Activated CD8-positive, alpha-beta memory T cell treated with anti-CD3 and anti-CD28 coated beads, Interleukin-2, amount 50 U/mL, for 24 hours (primary cell): Measurements from ENCODE around the gene BRCA2.
"Not testable (repeated sequence)": the region's sequence is repeated elsewhere in the genome, so short reads cannot be mapped to it uniquely, and the experiment has no call there.

Experiments
- DNase-seq: peaks from one replicate; pipeline ENCODE4 v3.0.0-alpha.2; 2020; ENCODE audit errors: extremely low read depth

BRCA2 gene

DNA sequence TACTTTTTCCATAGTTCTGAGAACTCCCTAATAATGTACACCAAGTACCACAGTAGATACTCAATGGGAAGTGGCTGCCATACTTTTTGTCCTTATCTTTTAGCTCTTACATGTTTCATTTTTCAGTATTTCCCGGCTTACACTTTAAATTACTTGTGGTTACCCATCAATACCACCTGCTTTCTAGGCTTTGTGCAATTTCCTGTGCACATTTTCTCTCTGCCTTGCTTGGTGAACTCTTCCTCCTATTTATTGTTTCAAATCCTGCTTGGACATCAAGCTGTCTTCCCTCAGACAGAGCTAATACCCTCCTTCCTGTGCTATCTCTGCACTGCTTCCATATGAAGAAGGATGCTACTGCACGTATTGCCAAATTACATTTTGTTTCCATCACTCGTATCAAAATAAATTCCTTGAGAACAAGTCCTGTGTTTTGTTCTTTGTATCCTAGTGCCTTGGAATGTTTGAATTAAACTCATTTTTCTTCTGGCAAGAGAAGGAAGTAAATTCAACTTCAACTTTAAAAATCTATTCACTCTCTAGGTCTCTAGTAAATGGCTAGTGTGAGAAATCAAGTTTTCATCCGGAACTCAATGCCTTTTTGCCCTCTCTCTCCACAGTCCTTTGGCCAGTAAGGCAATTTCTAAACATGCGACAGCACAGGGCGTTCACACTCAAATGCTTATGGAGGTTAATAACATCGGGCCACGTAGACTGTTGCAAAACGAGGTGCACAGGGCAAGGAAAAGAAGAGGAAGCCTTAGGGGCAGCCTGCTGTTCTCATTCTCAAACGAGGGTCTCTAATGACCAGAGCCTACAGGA, 5.8 kb upstream of the BRCA2 start:
- DNase-seq = no peak

DNA sequence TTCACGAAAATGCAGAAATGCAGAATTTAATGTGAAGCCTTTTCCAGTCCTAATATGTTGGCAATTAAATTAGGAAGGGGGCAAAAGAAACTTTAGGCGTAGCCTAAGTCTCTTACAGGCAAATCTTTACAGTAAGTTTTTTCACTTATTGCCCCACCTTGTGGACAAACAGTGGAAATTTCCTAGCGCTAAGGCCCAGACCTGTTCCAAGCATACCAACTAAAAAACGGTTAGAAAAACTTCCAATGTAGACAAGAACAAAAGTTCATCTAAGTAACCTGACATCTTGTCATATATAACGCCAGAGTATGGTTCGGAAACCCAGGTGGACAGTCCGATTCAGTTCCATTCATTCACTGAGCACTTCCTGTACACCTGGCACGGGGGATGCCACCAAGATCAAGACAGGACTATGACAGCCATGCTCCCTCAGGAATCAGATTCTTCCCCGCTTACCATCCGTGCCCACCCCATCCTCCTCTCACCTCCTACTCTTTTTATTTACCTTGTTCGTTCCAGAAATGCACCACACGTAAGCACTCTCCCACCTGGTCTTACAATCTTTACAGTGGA, 5.1 kb upstream of the BRCA2 start:
- DNase-seq = no peak

DNA sequence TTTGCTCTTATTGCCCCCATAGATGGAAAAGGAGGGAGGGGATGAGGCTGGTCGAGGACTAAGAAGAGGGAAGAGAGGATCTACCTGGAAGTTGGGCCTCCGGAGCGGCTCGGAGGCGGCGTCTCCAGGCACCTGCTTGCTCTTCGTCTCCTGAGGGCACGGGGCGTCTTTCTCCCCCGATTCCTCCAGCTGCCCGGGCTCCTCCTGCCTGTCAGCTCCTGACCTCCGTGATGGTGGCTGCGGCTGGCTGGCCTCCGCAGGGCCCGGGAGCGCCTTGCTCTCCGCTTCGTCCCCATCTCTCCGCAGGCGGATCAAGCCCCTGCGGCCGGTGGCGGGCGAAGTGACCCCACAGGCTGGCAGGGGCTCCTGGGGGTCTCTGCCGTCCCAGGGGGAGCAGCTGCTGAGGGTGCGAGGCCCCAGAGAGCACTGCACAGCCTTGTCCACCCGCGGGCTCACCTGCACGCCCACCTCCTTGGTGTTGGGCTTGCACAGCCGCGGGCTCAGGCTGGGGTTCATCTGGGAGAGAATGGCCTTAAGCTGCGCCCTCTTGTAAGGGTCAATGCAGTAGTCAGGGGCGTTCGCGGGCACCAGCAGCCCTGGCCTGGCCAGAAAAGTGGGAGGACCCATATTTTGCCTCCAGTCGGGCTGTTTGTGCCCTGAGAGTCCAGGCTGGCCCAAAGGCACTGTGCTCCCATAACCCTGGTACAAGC, 4.0 kb upstream of the BRCA2 start:
- no peak for DNase-seq

DNA sequence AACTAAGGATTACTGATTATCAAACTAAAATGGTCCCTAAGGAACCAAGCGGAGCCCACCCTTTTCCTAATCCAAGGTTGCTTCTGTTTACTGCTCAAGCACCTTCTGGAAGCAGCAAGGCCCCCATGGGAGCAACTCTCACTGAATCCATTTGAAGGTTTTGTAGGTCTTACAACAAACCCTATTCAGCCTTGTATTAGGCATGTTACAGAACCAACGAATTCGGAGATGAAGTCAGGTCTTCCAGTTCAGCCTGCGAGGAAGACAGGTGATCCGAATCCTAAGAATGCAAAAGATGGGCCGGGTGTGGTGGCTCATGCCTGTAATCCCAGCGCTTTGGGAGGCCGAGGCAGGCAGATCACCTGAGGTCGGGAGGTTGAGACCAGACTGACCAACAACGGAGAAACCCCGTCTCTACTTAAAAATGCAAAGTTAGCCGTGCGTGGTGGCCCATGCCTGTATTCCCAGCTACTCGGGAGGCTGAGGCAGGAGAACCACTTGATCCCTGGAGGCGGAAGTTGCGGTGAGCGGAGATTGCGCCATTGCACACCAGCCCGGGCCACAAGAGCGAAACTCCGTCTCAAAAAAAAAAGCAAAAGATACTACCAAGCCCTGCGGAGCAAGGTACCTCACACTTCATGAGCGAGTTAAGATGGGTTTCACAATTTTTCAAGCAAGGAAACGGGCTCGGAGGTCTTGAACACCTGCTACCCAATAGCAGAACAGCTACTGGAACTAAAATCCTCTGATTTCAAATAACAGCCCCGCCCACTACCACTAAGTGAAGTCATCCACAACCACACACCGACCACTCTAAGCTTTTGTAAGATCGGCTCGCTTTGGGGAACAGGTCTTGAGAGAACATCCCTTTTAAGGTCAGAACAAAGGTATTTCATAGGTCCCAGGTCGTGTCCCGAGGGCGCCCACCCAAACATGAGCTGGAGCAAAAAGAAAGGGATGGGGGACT, 754 bp upstream of the BRCA2 start:
- DNase-seq = peak; percentile 38

DNA sequence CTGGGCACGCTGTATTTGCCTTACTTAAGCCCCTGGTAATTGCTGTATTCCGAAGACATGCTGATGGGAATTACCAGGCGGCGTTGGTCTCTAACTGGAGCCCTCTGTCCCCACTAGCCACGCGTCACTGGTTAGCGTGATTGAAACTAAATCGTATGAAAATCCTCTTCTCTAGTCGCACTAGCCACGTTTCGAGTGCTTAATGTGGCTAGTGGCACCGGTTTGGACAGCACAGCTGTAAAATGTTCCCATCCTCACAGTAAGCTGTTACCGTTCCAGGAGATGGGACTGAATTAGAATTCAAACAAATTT, 676 bp downstream of the BRCA2 start:
- DNase-seq = no peak

DNA sequence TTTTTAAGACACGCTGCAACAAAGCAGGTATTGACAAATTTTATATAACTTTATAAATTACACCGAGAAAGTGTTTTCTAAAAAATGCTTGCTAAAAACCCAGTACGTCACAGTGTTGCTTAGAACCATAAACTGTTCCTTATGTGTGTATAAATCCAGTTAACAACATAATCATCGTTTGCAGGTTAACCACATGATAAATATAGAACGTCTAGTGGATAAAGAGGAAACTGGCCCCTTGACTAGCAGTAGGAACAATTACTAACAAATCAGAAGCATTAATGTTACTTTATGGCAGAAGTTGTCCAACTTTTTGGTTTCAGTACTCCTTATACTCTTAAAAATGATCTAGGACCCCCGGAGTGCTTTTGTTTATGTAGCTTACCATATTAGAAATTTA, 1.2 kb downstream of the BRCA2 start:
- DNase-seq = no peak

DNA sequence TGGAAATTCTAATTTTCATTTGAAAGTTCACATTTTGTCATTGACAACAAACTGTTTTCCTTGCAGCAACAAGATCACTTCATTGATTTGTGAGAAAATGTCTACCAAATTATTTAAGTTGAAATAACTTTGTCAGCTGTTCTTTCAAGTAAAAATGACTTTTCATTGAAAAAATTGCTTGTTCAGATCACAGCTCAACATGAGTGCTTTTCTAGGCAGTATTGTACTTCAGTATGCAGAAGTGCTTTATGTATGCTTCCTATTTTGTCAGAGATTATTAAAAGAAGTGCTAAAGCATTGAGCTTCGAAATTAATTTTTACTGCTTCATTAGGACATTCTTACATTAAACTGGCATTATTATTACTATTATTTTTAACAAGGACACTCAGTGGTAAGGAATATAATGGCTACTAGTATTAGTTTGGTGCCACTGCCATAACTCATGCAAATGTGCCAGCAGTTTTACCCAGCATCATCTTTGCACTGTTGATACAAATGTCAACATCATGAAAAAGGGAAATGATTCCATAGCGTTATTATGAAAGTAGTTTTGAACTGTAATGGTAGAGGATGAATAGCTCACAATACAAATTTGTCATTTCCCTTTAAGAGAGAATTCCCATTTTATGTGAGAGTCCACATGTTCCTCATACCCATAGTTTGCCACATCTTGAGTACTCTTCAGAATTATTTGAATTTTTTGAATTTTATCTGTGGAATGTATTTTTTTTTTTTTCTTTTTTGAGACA, 2.6 kb downstream of the BRCA2 start:
- DNase-seq = no peak

DNA sequence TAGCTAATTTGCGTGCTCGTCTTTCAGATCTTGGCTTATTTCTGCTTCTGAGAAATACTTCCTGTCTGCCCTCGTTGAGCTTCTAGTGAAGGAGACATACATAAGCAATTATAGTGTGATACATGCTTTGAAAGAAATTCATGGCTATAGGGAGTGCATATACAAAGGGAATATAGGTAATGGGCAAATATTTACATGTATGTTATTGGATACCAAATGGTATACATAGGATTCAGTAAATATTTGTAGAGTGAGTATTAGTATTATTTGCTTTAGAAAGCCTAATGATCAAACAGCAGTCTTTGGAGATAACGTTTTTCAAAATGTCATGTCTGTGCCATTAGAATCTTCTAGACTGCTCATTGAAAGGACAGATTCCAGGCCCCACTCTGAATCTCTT, 5.2 kb downstream of the BRCA2 start:
- no peak for DNase-seq

DNA sequence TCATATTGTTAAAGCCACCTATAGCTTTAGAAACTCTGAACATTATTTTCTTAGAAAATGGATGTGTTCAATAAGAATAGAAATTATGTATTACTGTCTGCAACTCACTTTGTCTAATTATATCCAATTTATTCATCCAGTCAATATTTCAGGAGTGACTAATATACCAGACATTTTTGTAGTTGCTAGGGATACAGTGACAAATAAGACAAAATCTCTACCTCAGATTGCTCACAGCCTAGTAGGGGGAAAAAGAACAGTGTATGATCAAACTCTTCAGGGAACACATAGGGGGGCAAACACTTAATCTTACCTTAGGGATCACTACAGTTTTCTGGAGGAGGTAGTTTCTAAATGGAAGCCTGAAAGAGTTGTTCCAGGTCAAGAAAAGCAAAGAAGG, 8.6 kb downstream of the BRCA2 start:
- no peak for DNase-seq

DNA sequence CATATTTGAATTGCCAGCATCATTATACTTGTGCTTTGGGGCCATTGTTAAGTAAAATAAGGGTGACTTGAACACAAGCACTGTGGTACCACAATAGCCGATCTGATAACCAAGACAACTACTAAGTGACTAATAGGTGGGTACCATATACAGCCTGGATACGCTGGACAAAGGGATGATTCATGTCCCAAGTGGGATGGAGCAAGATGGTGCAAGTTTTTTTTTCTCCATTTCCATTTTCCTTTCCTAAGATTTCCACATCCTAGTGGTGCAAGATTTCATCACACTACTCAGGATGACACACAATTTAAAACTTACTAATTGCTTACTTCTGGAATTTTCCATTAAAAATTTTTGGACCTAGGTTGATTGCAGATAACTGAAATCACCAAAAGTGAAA, 15.1 kb downstream of the BRCA2 start:
- DNase-seq = no peak

DNA sequence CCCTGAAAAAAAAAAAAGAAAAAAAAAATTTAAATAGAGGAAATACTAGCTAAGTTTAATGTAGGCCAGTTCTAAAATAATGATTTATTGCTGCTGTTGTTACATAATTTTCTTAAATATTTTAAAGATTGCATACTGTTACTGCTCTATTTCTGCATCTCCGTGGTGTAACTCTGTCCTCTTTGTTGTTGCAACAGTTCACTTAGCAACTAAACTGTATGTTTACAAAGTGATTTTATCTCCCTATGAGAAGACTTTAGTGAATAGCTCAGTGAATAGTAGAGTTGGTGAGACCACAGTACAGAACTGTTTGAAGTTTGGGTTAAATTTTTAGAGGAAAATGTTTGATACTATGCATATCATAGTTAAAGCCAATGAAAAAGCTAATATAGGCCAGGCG, 19.4 kb downstream of the BRCA2 start:
- DNase-seq = no peak

DNA sequence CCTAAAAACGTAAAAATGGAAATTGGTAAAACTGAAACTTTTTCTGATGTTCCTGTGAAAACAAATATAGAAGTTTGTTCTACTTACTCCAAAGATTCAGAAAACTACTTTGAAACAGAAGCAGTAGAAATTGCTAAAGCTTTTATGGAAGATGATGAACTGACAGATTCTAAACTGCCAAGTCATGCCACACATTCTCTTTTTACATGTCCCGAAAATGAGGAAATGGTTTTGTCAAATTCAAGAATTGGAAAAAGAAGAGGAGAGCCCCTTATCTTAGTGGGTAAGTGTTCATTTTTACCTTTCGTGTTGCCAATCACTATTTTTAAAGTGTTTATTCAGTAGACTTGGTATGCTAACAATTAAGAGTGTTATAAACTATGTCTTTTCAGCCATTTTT, 25.6 kb downstream of the BRCA2 start:
- no peak for DNase-seq

DNA sequence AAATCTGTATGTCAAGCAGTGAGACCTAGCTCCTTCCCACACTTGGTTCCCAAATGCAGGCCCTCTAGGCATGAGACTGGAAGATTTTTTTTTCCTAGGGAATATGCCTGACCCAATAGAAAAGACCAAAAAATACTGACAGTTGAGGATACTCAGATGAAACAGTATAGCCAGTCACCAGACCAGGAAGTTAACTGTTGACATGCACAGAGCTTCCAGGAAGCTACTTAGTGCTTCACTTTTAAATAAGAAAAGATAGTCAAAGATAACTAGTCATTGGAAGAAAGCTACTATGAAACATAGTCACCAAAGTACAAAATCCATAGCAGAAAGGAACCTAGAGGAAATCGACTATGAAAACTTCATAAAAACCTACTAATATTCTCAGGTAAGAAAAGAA, 32.3 kb downstream of the BRCA2 start:
- no peak for DNase-seq

DNA sequence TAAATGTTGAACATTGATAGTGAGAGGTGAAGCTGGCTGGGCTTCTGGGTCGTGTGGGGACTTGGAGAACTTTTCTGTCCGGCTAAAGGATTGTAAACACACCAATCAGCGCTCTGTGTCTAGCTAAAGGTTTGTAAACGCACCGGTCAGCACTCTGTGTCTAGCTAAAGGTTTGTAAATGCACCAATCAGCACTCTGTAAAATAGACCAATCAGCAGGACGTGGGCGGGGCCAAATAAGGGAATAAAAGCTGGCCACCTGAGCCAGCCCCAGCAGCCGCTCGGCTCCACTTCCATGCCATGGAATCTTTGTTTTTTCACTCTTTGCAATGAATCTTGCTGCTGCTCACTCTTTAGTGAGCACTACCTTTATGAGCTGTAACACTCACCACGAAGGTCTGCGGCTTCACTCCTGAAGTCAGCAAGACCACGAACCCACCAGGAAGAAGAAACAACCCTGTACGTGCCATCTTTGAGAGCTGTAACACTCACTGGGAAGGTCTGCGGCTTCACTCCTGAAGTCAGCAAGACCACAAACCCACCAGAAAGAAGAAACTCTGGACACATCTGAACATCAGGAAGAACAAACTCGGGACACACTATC, 35.6 kb downstream of the BRCA2 start:
- not testable (repeated sequence) for DNase-seq

DNA sequence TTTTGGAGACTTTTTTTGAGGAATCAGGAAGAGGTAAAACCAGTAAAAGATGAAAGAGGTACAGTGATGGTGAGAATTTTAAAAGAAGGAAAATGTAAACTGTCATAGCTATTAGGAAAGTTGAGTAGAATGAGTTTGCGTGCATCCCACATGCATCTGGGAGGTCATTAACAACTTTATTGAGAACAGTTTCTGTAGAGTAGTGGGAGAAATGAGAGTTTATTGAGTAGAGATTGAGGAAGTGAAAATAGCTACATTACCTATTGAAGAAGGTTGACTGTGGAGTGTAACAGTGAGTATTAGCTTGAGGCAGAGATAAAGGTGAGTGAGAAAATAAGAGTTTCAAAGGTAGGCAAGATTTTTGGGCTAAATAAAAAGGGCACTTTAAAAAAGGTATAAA, 38.7 kb downstream of the BRCA2 start:
- no peak for DNase-seq

DNA sequence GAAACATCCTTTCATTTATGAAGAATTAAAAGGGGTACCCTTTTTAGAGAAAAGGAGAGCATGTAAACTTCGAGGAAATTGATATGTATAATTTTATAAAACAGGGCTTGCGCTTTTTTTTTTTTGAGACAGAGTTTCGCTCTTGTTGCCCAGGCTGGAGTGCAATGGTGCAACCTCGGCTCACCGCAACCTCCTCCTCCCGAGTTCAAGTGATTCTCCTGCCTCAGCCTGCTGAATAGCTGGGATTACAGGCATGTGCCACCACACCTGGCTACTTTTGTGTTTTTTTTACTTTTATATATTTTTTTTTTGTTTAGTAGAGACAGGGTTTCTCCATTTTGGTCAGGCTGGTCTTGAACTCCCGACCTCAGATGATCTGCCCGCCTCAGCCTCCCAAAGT, 40.6 kb downstream of the BRCA2 start:
- DNase-seq = not testable (repeated sequence)

DNA sequence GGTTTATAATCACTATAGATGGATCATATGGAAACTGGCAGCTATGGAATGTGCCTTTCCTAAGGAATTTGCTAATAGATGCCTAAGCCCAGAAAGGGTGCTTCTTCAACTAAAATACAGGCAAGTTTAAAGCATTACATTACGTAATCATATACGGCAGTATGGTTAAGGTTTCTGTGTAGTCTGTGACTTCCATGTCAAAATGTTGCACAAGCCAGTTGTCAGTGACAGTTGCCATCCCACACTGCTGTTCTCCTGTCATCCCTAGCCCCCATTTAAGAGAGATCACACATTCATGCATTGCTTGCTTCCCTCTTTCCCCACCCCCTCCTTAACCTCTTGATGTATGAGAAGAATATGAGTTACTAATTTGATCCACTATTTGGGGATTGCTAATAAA, 47.3 kb downstream of the BRCA2 start:
- DNase-seq = no peak

DNA sequence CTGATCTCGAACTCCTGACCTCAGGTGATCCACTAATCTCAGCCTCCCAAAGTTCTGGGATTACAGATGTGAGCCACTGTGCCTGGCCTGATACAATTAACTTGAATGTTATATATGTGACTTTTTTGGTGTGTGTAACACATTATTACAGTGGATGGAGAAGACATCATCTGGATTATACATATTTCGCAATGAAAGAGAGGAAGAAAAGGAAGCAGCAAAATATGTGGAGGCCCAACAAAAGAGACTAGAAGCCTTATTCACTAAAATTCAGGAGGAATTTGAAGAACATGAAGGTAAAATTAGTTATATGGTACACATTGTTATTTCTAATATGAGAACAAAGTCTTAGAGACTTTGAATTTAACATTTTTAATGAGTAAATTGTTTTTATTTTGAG, 55.5 kb downstream of the BRCA2 start:
- DNase-seq = no peak

DNA sequence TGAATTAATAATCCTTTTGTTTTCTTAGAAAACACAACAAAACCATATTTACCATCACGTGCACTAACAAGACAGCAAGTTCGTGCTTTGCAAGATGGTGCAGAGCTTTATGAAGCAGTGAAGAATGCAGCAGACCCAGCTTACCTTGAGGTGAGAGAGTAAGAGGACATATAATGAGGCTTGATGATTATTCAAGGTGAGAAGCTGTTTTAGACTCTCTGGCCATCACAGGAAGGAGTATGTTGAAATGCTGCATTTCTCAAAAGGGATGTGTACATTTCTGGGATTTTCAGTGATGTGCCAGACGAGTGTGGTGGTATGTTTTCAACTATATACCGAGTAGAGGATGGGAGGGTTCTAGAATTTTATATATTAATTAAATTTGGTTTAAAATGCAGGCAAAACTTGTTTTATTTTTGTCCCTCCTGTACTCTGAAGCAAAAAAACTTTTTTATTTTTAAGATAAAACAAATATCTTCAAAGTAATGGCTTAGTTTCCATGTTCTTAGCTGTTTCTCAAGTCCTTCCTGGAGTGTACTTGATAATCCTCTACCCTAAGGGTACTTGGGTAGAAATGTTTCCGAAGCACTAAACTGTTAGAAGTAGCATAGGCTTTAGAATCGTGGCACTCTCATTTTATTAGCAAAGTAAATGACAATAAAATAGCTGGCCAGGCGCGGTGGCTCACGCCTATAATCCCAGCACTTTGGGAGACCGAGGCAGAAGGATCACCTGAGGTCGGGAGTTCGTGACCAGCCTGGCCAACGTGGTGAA, 61.5 kb downstream of the BRCA2 start:
- DNase-seq = no peak

DNA sequence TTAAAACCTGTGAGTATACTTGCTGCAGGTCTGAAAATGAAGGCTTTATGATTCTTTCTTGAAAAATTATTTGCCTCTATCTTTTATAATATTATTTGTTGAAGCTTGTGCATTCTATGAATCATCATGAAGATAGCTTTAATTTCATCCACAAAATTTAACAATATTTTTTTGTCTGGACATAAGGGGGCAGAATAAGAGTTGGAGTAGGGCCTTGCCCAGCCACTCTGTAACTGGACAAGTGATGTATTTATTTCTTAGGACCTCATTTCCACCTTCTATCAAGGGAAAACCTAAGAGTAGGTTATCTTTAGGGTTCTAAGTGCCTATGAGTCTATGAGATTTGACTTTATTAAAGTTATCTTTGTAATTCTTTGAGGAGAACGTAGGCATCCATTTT, 62.7 kb downstream of the BRCA2 start:
- no peak for DNase-seq
